HG02571 (cell line): ENCODE results near the gene CRYGD.

Experiments used
- ATAC-seq: cut with Tn5 transposase; IDR thresholded peaks from one replicate; pipeline ENCODE4 v1.9.1; 2021; ENCODE audit warnings: mild to moderate bottlenecking, moderate library complexity; ENCODE audit not compliant: unreplicated experiment

CRYGD gene

GRCh38 chr2:208090420-208090819 is 33.9 kb downstream of the CRYGD start:
- no peak for ATAC-seq

DNA sequence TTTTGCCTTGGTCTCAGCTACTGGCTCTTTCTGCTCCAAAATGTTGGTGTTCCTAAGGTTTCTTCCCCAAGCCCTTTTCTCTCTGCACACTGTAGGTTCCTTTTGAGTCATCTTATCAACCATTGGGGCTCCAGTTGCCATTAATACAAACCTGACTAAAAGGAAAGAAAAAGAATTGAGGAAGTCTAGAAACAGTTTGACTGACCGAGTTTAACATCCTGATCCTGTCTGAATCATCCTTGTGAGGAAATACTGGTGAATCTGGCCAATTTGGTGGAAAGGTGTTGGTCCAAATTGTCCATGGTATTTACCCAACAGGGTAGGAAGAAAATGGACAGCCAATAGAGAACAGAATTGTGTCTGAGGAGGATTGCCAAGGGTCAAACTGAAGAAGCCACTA is 38.3 kb downstream of the CRYGD start:
- ATAC-seq: no peak

DNA sequence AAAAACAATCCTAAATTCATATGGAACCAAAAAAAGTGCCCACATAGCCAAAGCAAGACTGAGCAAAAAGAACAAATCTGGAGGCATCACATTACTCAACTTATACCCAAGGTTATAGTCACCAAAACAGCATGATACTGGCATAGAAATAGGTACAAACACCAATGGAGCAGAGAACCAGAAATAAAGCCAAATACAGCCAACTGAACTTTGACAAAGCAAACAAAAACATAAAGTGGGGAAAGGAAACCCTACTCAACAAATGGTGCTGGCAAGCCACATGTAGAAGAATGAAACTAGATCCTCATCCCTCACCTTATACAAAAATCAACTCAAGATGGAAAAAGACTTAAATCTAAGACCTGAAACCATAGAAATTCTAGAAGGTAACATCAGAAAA is 40.5 kb downstream of the CRYGD start:
- no peak for ATAC-seq

DNA sequence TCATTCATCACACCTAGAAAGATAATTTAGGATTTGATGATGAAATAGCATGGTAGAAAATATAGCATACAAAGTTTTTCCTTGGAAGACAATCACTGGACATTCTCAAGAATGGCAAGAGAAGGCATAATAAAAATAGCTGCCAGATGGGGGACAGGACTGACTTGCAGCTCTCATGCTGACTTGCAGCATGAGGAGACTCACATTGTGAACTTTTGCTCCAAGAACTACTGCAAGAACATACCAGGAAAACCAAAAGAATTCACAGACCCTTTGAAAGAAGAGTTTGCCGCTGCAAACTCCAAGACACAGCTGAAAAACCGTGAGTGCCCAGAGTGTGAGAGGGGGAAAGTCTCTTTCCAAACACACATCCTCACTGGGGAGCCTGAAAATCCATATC is 47.0 kb downstream of the CRYGD start:
- no peak for ATAC-seq

DNA sequence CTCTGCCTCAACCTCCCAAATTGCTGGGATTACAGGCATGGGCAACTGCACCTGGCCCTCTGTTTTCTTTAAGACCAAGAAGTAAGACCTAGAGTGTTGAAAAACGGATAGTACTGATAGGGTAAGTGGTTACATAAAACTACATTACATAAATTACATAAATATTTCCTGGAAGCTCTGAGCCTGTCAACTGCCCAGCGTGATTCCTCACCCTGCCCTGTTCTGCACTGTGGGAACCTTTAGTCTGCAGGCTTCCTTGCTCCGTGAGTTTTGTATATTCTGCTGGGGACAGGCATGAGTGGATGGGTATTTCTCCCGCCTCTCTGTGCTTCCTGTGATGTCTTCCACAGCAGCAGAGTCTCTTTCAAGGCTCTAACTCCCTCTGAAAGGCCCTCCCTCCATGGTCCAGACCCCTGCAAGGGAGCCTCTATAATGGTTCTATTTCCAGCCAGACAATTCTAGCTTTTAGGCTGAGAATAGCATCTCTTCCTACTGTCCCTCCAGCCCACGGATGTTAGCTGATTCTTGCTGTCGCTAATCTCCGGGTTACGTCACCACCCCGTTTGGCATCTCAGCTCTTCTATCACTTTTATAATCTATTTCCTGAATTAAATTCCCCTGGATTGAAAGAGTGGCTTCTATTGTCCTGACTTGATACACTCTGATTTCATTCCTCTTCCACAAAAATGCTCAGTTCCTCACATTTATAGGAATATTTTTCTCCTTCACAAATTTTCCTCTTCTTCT is 49.5 kb downstream of the CRYGD start:
- ATAC-seq: no peak

- ATAC-seq: peak; percentile 83
Observed at GRCh38 chr2:208072250-208072892, 52.0 kb downstream of the CRYGD start.
